ENCODE measurements around the gene FAM227A.

GRCh38 chr22:38685761-38686160 is 29.6 kb upstream of the FAM227A start:
- TF ChIP-seq GABPA (IDR thresholded peaks at IDR 0.05 in 1 of 2, conservative IDR thresholded peaks at IDR 0.05 in 1 of 2): no peak
- TF ChIP-seq CTCF (IDR thresholded peaks at IDR 0.05; ENCODE audit: low read depth, low read length, missing input control): no peak
- TF ChIP-seq JUND (IDR thresholded peaks at IDR 0.05): no peak
- no peak for TF ChIP-seq RXRA (IDR thresholded peaks at IDR 0.05)
- no peak for TF ChIP-seq ZBTB33 (IDR thresholded peaks at IDR 0.05)
- TF ChIP-seq RAD21 (IDR thresholded peaks at IDR 0.05): no peak
- no peak for TF ChIP-seq YY1 (IDR thresholded peaks at IDR 0.05)

Measured in liver (tissue), 3 donors.